Fibroblast of lung (primary cell): ENCODE measurements around the gene ANKFN1. TPM values are rescaled to one million over a fixed set of nuclear protein-coding genes. Genes with fewer than 3 reads are reported as not detected.

Experiments used
- DNase-seq, 2 donors: peaks; one replicate each; pipeline versions ENCODE4 v3.0.0 to v3.0.0-alpha.2; 2010; ENCODE audit warnings: low read depth in 2 of 2
- H2AFZ ChIP-seq: 2 replicates; pipeline ENCODE4 v1.5.1; 2012; ENCODE audit warnings: low read length, control low read depth, inconsistent platforms
- H3K27ac ChIP-seq: 2 replicates; pipeline ENCODE4 v1.5.1; 2011; ENCODE audit warnings: low read length, control low read depth; ENCODE audit not compliant: insufficient read depth
- H3K27me3 ChIP-seq: 2 replicates; pipeline ENCODE4 v1.5.1; 2011; ENCODE audit warnings: mild to moderate bottlenecking, low read length; ENCODE audit not compliant: control insufficient read depth, insufficient read depth
- H3K36me3 ChIP-seq: 2 replicates; pipeline ENCODE4 v1.5.1; 2011; ENCODE audit warnings: low read length; ENCODE audit not compliant: control insufficient read depth, insufficient read depth
- H3K4me1 ChIP-seq: 2 replicates; pipeline ENCODE4 v1.5.1; 2011; ENCODE audit warnings: low read length; ENCODE audit not compliant: control insufficient read depth, insufficient read depth; ENCODE audit errors: extremely low read depth
- H3K4me2 ChIP-seq: 2 replicates; pipeline ENCODE4 v1.5.1; 2011; ENCODE audit warnings: low read length, control low read depth; ENCODE audit not compliant: insufficient read depth; ENCODE audit errors: extremely low read depth
- H3K4me3 ChIP-seq, 4 experiments: fragments of 200-600 bp in 1 of 4; sonication (generic) in 1 of 4; replicated peaks in 1 of 4; 2 replicates each; pipeline ENCODE4 v1.5.1; 2011 to 2016; ENCODE audit warnings: low read length in 4 of 4, low read depth in 3 of 4, mild to moderate bottlenecking in 3 of 4, control low read depth in 2 of 4, inconsistent platforms in 1 of 4, mixed read lengths in 1 of 4; ENCODE audit not compliant: insufficient read depth in 1 of 4; ENCODE audit errors: control extremely low read depth in 1 of 4
- H3K79me2 ChIP-seq: 2 replicates; pipeline ENCODE4 v1.5.1; 2012; ENCODE audit warnings: mild to moderate bottlenecking, low read length, inconsistent platforms; ENCODE audit not compliant: control insufficient read depth, insufficient read depth
- H3K9ac ChIP-seq: 2 replicates; pipeline ENCODE4 v1.5.1; 2011; ENCODE audit warnings: mild to moderate bottlenecking, low read length, control low read depth; ENCODE audit not compliant: insufficient read depth
- H3K9me3 ChIP-seq: 2 replicates; pipeline ENCODE4 v1.5.1; 2012; ENCODE audit warnings: low read depth, low read length; ENCODE audit not compliant: control insufficient read depth, insufficient read depth
- H4K20me1 ChIP-seq: 2 replicates; pipeline ENCODE4 v1.5.1; 2011; ENCODE audit warnings: low read length; ENCODE audit not compliant: control insufficient read depth, insufficient read depth; ENCODE audit errors: extremely low read depth
- CTCF ChIP-seq, 2 donors: IDR thresholded peaks in 1 of 2; conservative IDR thresholded peaks in 1 of 2; 1 replicate in 1 of 2; 2 replicates in 1 of 2; pipeline ENCODE4 v1.5.1; 2011 to 2012; ENCODE audit warnings: low read length in 2 of 2, control low read depth in 1 of 2, inconsistent platforms in 1 of 2, low read depth in 1 of 2, mild to moderate bottlenecking in 1 of 2
- EZH2 ChIP-seq: IDR thresholded peaks from 2 replicates; pipeline ENCODE4 v1.5.1; 2012; ENCODE audit warnings: low read length, control low read depth, mild to moderate bottlenecking; ENCODE audit errors: missing control alignments
- polyA plus RNA-seq, 2 donors: library from polyadenylated mRNA; depleted of rRNA in 1 of 2; stranded (reverse) in 1 of 2; unstranded in 1 of 2; fragments of >200 nt; gene quantifications; 2 replicates each; pipeline ENCODE4 v1.2.1, GENCODE V29; 2011 to 2012; ENCODE audit warnings: missing spikeins in 1 of 2
- total RNA-seq: library from RNA; depleted of rRNA; stranded (reverse); fragments of >200 nt; gene quantifications from 2 replicates; pipeline ENCODE4 v1.2.1, GENCODE V29; 2014

The ANKFN1 gene
- total and polyA plus RNA-seq, 2 donors (not counting 1 experiment from before 2014, with no cell fraction given): 0.19 TPM; not detected in 1

- DNase-seq: no peak
- Histone ChIP-seq H3K79me2 (no peaks in the 10 kb centered on the region), H3K4me3 (no peak overlapping the region), H3K27me3 (no peaks in the 10 kb centered on the region), H3K4me2 (no peak overlapping the region), H4K20me1 (no peaks in the 10 kb centered on the region), H3K9ac (no peak overlapping the region), H2AFZ (no peak overlapping the region), H3K27ac (no peak overlapping the region), H3K36me3 (no peaks in the 10 kb centered on the region), H3K9me3 (no peaks in the 10 kb centered on the region), H3K4me1 (no peaks in the 10 kb centered on the region)
- no peak for TF ChIP-seq CTCF (conservative IDR thresholded peaks at IDR 0.05 in 1 of 2, IDR thresholded peaks at IDR 0.05 in 1 of 2; ENCODE audit: low read depth in 1 of 2, low read length in 2 of 2)
- TF ChIP-seq EZH2: no peak
Observed at GRCh38 chr17:56416682-56417351, 263.5 kb downstream of the ANKFN1 start.

GRCh38 chr17:56424005-56424404 is 270.7 kb downstream of the ANKFN1 start:
- Histone ChIP-seq H3K27me3 (no peaks in the 10 kb centered on the region), H3K36me3 (no peaks in the 10 kb centered on the region)
- DNase-seq: no peak

GRCh38 chr17:56424543-56425044 is 271.3 kb downstream of the ANKFN1 start:
- no peak overlapping the region for H3K4me2 ChIP-seq
- H4K20me1 ChIP-seq: no peaks in the 10 kb centered on the region
- no peaks in the 10 kb centered on the region for H3K4me1 ChIP-seq
- H3K4me3 ChIP-seq: no peak overlapping the region
- no peaks in the 10 kb centered on the region for H3K36me3 ChIP-seq
- no peak overlapping the region for H3K9ac ChIP-seq
- no peak overlapping the region for H2AFZ ChIP-seq
- no peak for DNase-seq
- H3K27ac ChIP-seq: no peak overlapping the region
- H3K27me3 ChIP-seq: no peaks in the 10 kb centered on the region
- H3K79me2 ChIP-seq: no peaks in the 10 kb centered on the region
- H3K9me3 ChIP-seq: no peaks in the 10 kb centered on the region
- TF ChIP-seq CTCF (conservative IDR thresholded peaks at IDR 0.05 in 1 of 2, IDR thresholded peaks at IDR 0.05 in 1 of 2; ENCODE audit: low read depth in 1 of 2, low read length in 2 of 2) (no peak), EZH2 (no peak)

More at GRCh38 chr17:56424005-56424404, 270.7 kb downstream of the ANKFN1 start:
- no peaks in the 10 kb centered on the region for H3K79me2 ChIP-seq
- no peaks in the 10 kb centered on the region for H3K9me3 ChIP-seq
- no peaks in the 10 kb centered on the region for H4K20me1 ChIP-seq
- H3K27ac ChIP-seq: no peak overlapping the region
- H3K9ac ChIP-seq: no peak overlapping the region
- H3K4me1 ChIP-seq: no peaks in the 10 kb centered on the region
- H3K4me2 ChIP-seq: no peak overlapping the region
- no peak for TF ChIP-seq EZH2
- no peak overlapping the region for H3K4me3 ChIP-seq
- no peak overlapping the region for H2AFZ ChIP-seq
